Stimulated activated CD8-positive, alpha-beta memory T cell treated with anti-CD3 and anti-CD28 coated beads, Interleukin-12 subunit alpha, Interleukin-12 subunit beta, amount 100 ng/mL, for 24 hours (primary cell): Measurements from ENCODE around the gene SETD4.
"Not testable (repeated sequence)": the region's sequence is repeated elsewhere in the genome, so short reads cannot be mapped to it uniquely, and the experiment has no call there.

Experiments used
- DNase-seq: peaks from one replicate; pipeline ENCODE4 v3.0.0-alpha.2; 2020; ENCODE audit errors: extremely low read depth

The SETD4 gene

GRCh38 chr21:36077758-36078157 lies 17.4 kb upstream of the SETD4 start:
- DNase-seq, result no peak

GRCh38 chr21:36076878-36077655 lies 16.7 kb upstream of the SETD4 start:
- no peak for DNase-seq

- no peak for DNase-seq
Measured at GRCh38 chr21:36075953-36076352, 15.6 kb upstream of the SETD4 start.

- DNase-seq, result no peak
Measured at GRCh38 chr21:36075171-36075570, 14.8 kb upstream of the SETD4 start.

- DNase-seq, result not testable (repeated sequence)
Measured at GRCh38 chr21:36073911-36074310, 13.6 kb upstream of the SETD4 start.

- no peak for DNase-seq
Measured at GRCh38 chr21:36073181-36073580, 12.9 kb upstream of the SETD4 start.

GRCh38 chr21:36072453-36073162 lies 12.3 kb upstream of the SETD4 start:
- DNase-seq, result no peak

- DNase-seq, result no peak
Measured at GRCh38 chr21:36070999-36071398, 10.7 kb upstream of the SETD4 start.

- peak; percentile 67 for DNase-seq
Measured at GRCh38 chr21:36069713-36070583, 9.6 kb upstream of the SETD4 start, which contains the start of gene CBR1. Gene CBR1, plus strand, starts transcription at chr21:36070024. Its CDS starts 92 bp downstream, at chr21:36070116.

GRCh38 chr21:36068748-36069398 lies 8.5 kb upstream of the SETD4 start:
- DNase-seq, result no peak

GRCh38 chr21:36065497-36066036 lies 5.2 kb upstream of the SETD4 start:
- no peak for DNase-seq

GRCh38 chr21:36064085-36064460 lies 3.7 kb upstream of the SETD4 start:
- no peak for DNase-seq

- no peak for DNase-seq
Measured at GRCh38 chr21:36063375-36064084, 3.2 kb upstream of the SETD4 start.

- DNase-seq, result no peak
Measured at GRCh38 chr21:36061445-36061844, 1.1 kb upstream of the SETD4 start.

- no peak for DNase-seq
Measured at GRCh38 chr21:36059823-36060158, 535 bp downstream of the SETD4 start.

- DNase-seq, result no peak
Measured at GRCh38 chr21:36055551-36055950, 4.8 kb downstream of the SETD4 start.

GRCh38 chr21:36053715-36054062 lies 6.6 kb downstream of the SETD4 start:
- no peak for DNase-seq

GRCh38 chr21:36052860-36053714 lies 7.2 kb downstream of the SETD4 start:
- no peak for DNase-seq

- DNase-seq, result no peak
Measured at GRCh38 chr21:36048357-36048756, 12.0 kb downstream of the SETD4 start.

- DNase-seq, result no peak
Measured at GRCh38 chr21:36047139-36047538, 13.2 kb downstream of the SETD4 start.
